HFF-Myc (cell line): Measurements from ENCODE around the gene CYP2D6.
"Not testable (repeated sequence)": the region's sequence is repeated elsewhere in the genome, so short reads cannot be mapped to it uniquely, and the experiment has no call there.

ENCODE experiments used
- DNase-seq: peaks from one replicate; pipeline ENCODE4 v3.0.0-alpha.2; 2011; ENCODE audit warnings: low read depth; ENCODE audit errors: extremely low read depth
- H3K4me3 ChIP-seq: replicated peaks from 2 replicates; pipeline ENCODE4 v1.5.1; 2011; ENCODE audit warnings: low read depth, mild to moderate bottlenecking, control low read depth, low read length
- CTCF ChIP-seq: IDR thresholded peaks from 2 replicates; pipeline ENCODE4 v1.5.1; 2012; ENCODE audit warnings: mild to moderate bottlenecking, low read depth, low read length, control low read depth; ENCODE audit errors: missing control alignments

Gene CYP2D6

GRCh38 chr22:42127606-42128005, 3.0 kb downstream of the CYP2D6 start:
- no peak for TF ChIP-seq CTCF
- no peak overlapping the region for H3K4me3 ChIP-seq
- no peak for DNase-seq

GRCh38 chr22:42123529-42123928, 7.1 kb downstream of the CYP2D6 start:
- not testable (repeated sequence) for DNase-seq, H3K4me3 ChIP-seq

- not testable (repeated sequence) for DNase-seq, H3K4me3 ChIP-seq
Measured at GRCh38 chr22:42120231-42121021, 10.2 kb downstream of the CYP2D6 start.

- TF ChIP-seq CTCF = no peak
- no peak for DNase-seq
- H3K4me3 ChIP-seq = no peak overlapping the region
Measured at GRCh38 chr22:42116848-42117424, 13.7 kb downstream of the CYP2D6 start.

- DNase-seq, H3K4me3 ChIP-seq: not testable (repeated sequence)
Measured at GRCh38 chr22:42115420-42115830, 15.2 kb downstream of the CYP2D6 start.

GRCh38 chr22:42114721-42115120, 15.9 kb downstream of the CYP2D6 start:
- no peak overlapping the region for H3K4me3 ChIP-seq
- no peak for DNase-seq
- peak; percentile 55 for TF ChIP-seq CTCF

- not testable (repeated sequence) for DNase-seq, H3K4me3 ChIP-seq
- TF ChIP-seq CTCF = peak; percentile 16
Measured at GRCh38 chr22:42112793-42113192, 17.8 kb downstream of the CYP2D6 start.

- TF ChIP-seq CTCF = peak; percentile 6
- DNase-seq = no peak
- H3K4me3 ChIP-seq = no peak overlapping the region
Measured at GRCh38 chr22:42111798-42112197, 18.8 kb downstream of the CYP2D6 start.
